ENCODE results near the gene RABGEF1.
"Not testable (repeated sequence)": the region's sequence is repeated elsewhere in the genome, so short reads cannot be mapped to it uniquely, and the experiment has no call there.

Gene RABGEF1

GRCh38 chr7:66735850-66736249 lies 4.7 kb upstream of the RABGEF1 start:
- no peak for DNase-seq (ENCODE audit: low spot score)

- no peak for DNase-seq (ENCODE audit: low spot score)
Observed at GRCh38 chr7:66736892-66737291, 3.6 kb upstream of the RABGEF1 start.

GRCh38 chr7:66737667-66738066 lies 2.9 kb upstream of the RABGEF1 start:
- DNase-seq (ENCODE audit: low spot score), result no peak

GRCh38 chr7:66739477-66739876 lies 1.1 kb upstream of the RABGEF1 start:
- DNase-seq (ENCODE audit: low spot score), result no peak

GRCh38 chr7:66739953-66740301 lies 606 bp upstream of the RABGEF1 start:
- no peak for DNase-seq (ENCODE audit: low spot score)

- peak; percentile 27 for DNase-seq (ENCODE audit: low spot score)
Observed at GRCh38 chr7:66740980-66741709, 612 bp downstream of the RABGEF1 start.

GRCh38 chr7:66741710-66742049 lies 1.1 kb downstream of the RABGEF1 start:
- no peak for DNase-seq (ENCODE audit: low spot score)

GRCh38 chr7:66742298-66742697 lies 1.8 kb downstream of the RABGEF1 start:
- not testable (repeated sequence) for DNase-seq (ENCODE audit: low spot score)

- DNase-seq (ENCODE audit: low spot score), result no peak
Observed at GRCh38 chr7:66743920-66744319, 3.4 kb downstream of the RABGEF1 start.

- DNase-seq (ENCODE audit: low spot score), result no peak
Observed at GRCh38 chr7:66747385-66747784, 6.9 kb downstream of the RABGEF1 start.

- no peak for DNase-seq (ENCODE audit: low spot score)
Observed at GRCh38 chr7:66747881-66748511, 7.5 kb downstream of the RABGEF1 start.

- DNase-seq (ENCODE audit: low spot score), result peak; percentile 17
Observed at GRCh38 chr7:66748791-66749190, 8.3 kb downstream of the RABGEF1 start.

- no peak for DNase-seq (ENCODE audit: low spot score)
Observed at GRCh38 chr7:66751945-66752344, 11.4 kb downstream of the RABGEF1 start.

GRCh38 chr7:66754541-66754940 lies 14.0 kb downstream of the RABGEF1 start:
- DNase-seq (ENCODE audit: low spot score), result no peak

- not testable (repeated sequence) for DNase-seq (ENCODE audit: low spot score)
Observed at GRCh38 chr7:66755059-66755458, 14.5 kb downstream of the RABGEF1 start.

- not testable (repeated sequence) for DNase-seq (ENCODE audit: low spot score)
Observed at GRCh38 chr7:66756227-66756626, 15.7 kb downstream of the RABGEF1 start.

GRCh38 chr7:66756889-66757288 lies 16.4 kb downstream of the RABGEF1 start:
- no peak for DNase-seq (ENCODE audit: low spot score)

- DNase-seq (ENCODE audit: low spot score), result no peak
Observed at GRCh38 chr7:66757939-66758338, 17.4 kb downstream of the RABGEF1 start.

GRCh38 chr7:66758950-66759628 lies 18.6 kb downstream of the RABGEF1 start:
- no peak for DNase-seq (ENCODE audit: low spot score)

GRCh38 chr7:66763183-66763582 lies 22.6 kb downstream of the RABGEF1 start:
- not testable (repeated sequence) for DNase-seq (ENCODE audit: low spot score)

GRCh38 chr7:66763633-66764355 lies 23.3 kb downstream of the RABGEF1 start:
- not testable (repeated sequence) for DNase-seq (ENCODE audit: low spot score)

- DNase-seq (ENCODE audit: low spot score), result not testable (repeated sequence)
Observed at GRCh38 chr7:66764905-66765304, 24.4 kb downstream of the RABGEF1 start.

Measured in hematopoietic multipotent progenitor cell treated with erythropoietin and hydrocortisone succinate and interleukin-3 and kit ligand, for 15 days (in vitro differentiated cells).